Stimulated activated CD4-positive, alpha-beta T cell treated with anti-CD3 and anti-CD28 coated beads, Interleukin-12 subunit alpha, Interleukin-12 subunit beta, amount 100 ng/mL, for 4 hours (primary cell): ENCODE results near the gene ASPHD1.
"Not testable (repeated sequence)": the region's sequence is repeated elsewhere in the genome, so short reads cannot be mapped to it uniquely, and the experiment has no call there.

ENCODE experiments used
- DNase-seq: peaks from one replicate; pipeline ENCODE4 v3.0.0-alpha.2; 2020

The ASPHD1 gene

GRCh38 chr16:29877266-29877961 is 22.9 kb upstream of the ASPHD1 start:
- peak; percentile 37 for DNase-seq

- DNase-seq = no peak
These were observed 22.1 kb upstream of the ASPHD1 start for GRCh38 chr16:29878172-29878571.

- DNase-seq = no peak
These were observed 19.2 kb upstream of the ASPHD1 start for GRCh38 chr16:29881050-29881449.

- DNase-seq = no peak
These were observed 16.3 kb upstream of the ASPHD1 start for GRCh38 chr16:29883987-29884386.

GRCh38 chr16:29889372-29889771 is 10.9 kb upstream of the ASPHD1 start:
- not testable (repeated sequence) for DNase-seq

GRCh38 chr16:29891525-29892457 is 8.5 kb upstream of the ASPHD1 start:
- no peak for DNase-seq

- DNase-seq = no peak
These were observed 7.9 kb upstream of the ASPHD1 start for GRCh38 chr16:29892458-29892813.

- no peak for DNase-seq
These were observed 6.7 kb upstream of the ASPHD1 start for GRCh38 chr16:29893553-29893952.

GRCh38 chr16:29894352-29894751 is 5.9 kb upstream of the ASPHD1 start:
- no peak for DNase-seq

GRCh38 chr16:29896841-29897240 is 3.4 kb upstream of the ASPHD1 start:
- DNase-seq = no peak

GRCh38 chr16:29897333-29897732 is 3.0 kb upstream of the ASPHD1 start:
- DNase-seq = no peak

- no peak for DNase-seq
These were observed 2.0 kb upstream of the ASPHD1 start for GRCh38 chr16:29898135-29898803.

- DNase-seq = no peak
These were observed 1.3 kb upstream of the ASPHD1 start for GRCh38 chr16:29898804-29899515.

- peak; percentile 80 for DNase-seq
These were observed 679 bp upstream of the ASPHD1 start, which contains the start of gene SEZ6L2 for GRCh38 chr16:29899516-29900101. Gene SEZ6L2, minus strand, starts transcription at chr16:29899550. Its CDS starts 531 bp downstream, at chr16:29899019.

- DNase-seq = no peak
These were observed 759 bp downstream of the ASPHD1 start for GRCh38 chr16:29900888-29901606.

GRCh38 chr16:29901607-29901945 is 1.3 kb downstream of the ASPHD1 start:
- DNase-seq = no peak

- DNase-seq = no peak
These were observed 3.3 kb downstream of the ASPHD1 start for GRCh38 chr16:29903590-29903989.

GRCh38 chr16:29904947-29905346 is 4.7 kb downstream of the ASPHD1 start:
- no peak for DNase-seq

- DNase-seq = no peak
These were observed 5.4 kb downstream of the ASPHD1 start for GRCh38 chr16:29905668-29906067.

- no peak for DNase-seq
These were observed 6.4 kb downstream of the ASPHD1 start for GRCh38 chr16:29906520-29907244.

- no peak for DNase-seq
These were observed 7.7 kb downstream of the ASPHD1 start for GRCh38 chr16:29907973-29908372.
